ENCODE results near the gene ZNF286A. TPM values are rescaled to one million over a fixed set of nuclear protein-coding genes. Genes with fewer than 3 reads are reported as not detected.
A peak's percentile ranks its signal among the peaks of the same experiment; 100 is the strongest.
"Not testable (repeated sequence)": the region's sequence is repeated elsewhere in the genome, so short reads cannot be mapped to it uniquely, and the experiment has no call there.

The ZNF286A gene
- polyA plus RNA-seq (2013, experiment 1 of 2), result 11.0 TPM
- polyA plus RNA-seq (2013, experiment 2 of 2), result 12.0 TPM

DNA sequence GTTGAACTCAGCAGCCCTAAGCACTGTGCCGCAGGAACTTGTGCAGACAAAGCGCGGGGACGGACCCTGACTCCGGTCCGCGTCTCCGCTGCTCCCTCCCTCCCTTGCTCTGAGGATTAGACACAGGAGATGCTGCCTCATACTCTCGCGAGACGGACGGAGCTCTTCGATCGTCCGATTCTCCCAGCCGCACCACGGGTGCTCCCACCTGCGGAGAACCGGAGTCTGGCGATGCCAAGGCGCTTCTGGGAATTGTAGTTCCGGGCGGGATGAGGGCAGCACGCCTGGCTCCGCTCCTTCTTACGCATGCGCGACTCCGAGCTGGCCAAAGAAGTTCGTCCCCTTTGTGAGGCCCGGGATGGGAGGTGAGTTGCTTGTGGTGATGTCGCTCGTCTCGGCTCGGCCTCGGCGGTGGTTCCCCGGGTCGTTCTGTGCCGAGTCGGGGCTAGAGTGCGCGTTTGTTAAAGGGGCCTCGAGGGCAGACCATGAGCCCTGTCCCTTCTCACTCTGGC is at the start of gene ZNF286A:
Gene ZNF286A, plus strand, starts transcription at position 340 of the 512 bp plus-strand sequence. CDS start 578 bp downstream, outside the sequence.
- peak within 1 kb of the TSS; percentile 45 for H3K27ac ChIP-seq (ENCODE audit: low read length, poor library complexity, severe bottlenecking)
- peak within 1 kb of the TSS; percentile 84 for H3K9ac ChIP-seq (ENCODE audit: low read length)
- not testable (repeated sequence) for H2BK15ac ChIP-seq (ENCODE audit: low read depth, poor library complexity, severe bottlenecking); H3K4me1 ChIP-seq (ENCODE audit: control insufficient read depth, insufficient read depth, low read depth, low read length); H3K4ac ChIP-seq (ENCODE audit: low read depth in 1 of 2, low read length in 2 of 2); H4K8ac ChIP-seq (ENCODE audit: low read length); H3K4me2 ChIP-seq (ENCODE audit: low read length, poor library complexity, severe bottlenecking); H3K18ac ChIP-seq (ENCODE audit: low read depth in 1 of 2, low read length in 2 of 2); H2AK5ac ChIP-seq (ENCODE audit: low read length, severe bottlenecking); H3K14ac ChIP-seq (ENCODE audit: low read length in 2 of 2); H4K91ac ChIP-seq (ENCODE audit: low read length); H3K27me3 ChIP-seq (ENCODE audit: control insufficient read depth in 1 of 2, insufficient read depth in 1 of 2, low read length in 2 of 2); H2BK12ac ChIP-seq (ENCODE audit: low read length in 2 of 2); H2BK5ac ChIP-seq (ENCODE audit: low read depth, low read length, poor library complexity, severe bottlenecking); H3K9me3 ChIP-seq (ENCODE audit: control insufficient read depth, low read length); H2BK120ac ChIP-seq (ENCODE audit: low read depth, low read length); H3K79me1 ChIP-seq (replicated peaks; ENCODE audit: low read length, poor library complexity, severe bottlenecking); H3K23ac ChIP-seq (ENCODE audit: low read length in 2 of 2)
- WGBS, result under 1% methylated on average over 27 of the region's 44 CpGs
- H3K4me3 ChIP-seq (ENCODE audit: insufficient read depth in 1 of 2, low read depth in 1 of 2, low read length in 2 of 2), result peak within 1 kb of the TSS; percentile 64 to 78
- peak; percentile 99 for DNase-seq
- peaks cover 6 to 13% of the 10 kb centered on the region in 2 experiments for H3K36me3 ChIP-seq (ENCODE audit: control insufficient read depth in 1 of 2, insufficient read depth in 2 of 2, low read depth in 1 of 2, low read length in 2 of 2)
- peak within 1 kb of the TSS; percentile 14 for H2AFZ ChIP-seq (ENCODE audit: low read depth, low read length)

- WGBS, result 28% methylated on average over 6 of the region's 6 CpGs
- Histone ChIP-seq H3K4me2 (ENCODE audit: low read length, poor library complexity, severe bottlenecking) (peak overlapping the region; percentile 64), H4K8ac (ENCODE audit: low read length) (no peak overlapping the region)
These were observed 49.6 kb upstream of the ZNF286A start for GRCh38 chr17:15649861-15650421.

GRCh38 chr17:15650741-15651582 is 48.6 kb upstream of the ZNF286A start:
- Histone ChIP-seq H3K18ac (ENCODE audit: low read depth in 1 of 2, low read length in 2 of 2) (peak overlapping the region; percentile 60 to 80), H3K27ac (ENCODE audit: low read length, poor library complexity, severe bottlenecking) (peak overlapping the region; percentile 83), H3K9me3 (ENCODE audit: control insufficient read depth, low read length) (no peaks in the 10 kb centered on the region), H2AK5ac (ENCODE audit: low read length, severe bottlenecking) (peak overlapping the region; percentile 62), H3K79me1 (replicated peaks; ENCODE audit: low read length, poor library complexity, severe bottlenecking) (peaks cover 3% of the 10 kb centered on the region), H2BK5ac (ENCODE audit: low read depth, low read length, poor library complexity, severe bottlenecking) (peak overlapping the region; percentile 66), H4K8ac (ENCODE audit: low read length) (peak overlapping the region; percentile 92), H3K9ac (ENCODE audit: low read length) (peak overlapping the region; percentile 79), H3K27me3 (ENCODE audit: control insufficient read depth in 1 of 2, insufficient read depth in 1 of 2, low read length in 2 of 2) (no peaks in the 10 kb centered on the region), H3K4me3 (ENCODE audit: insufficient read depth in 1 of 2, low read depth in 1 of 2, low read length in 2 of 2) (peak overlapping the region; percentile 63 to 80), H3K36me3 (ENCODE audit: control insufficient read depth in 1 of 2, insufficient read depth in 2 of 2, low read depth in 1 of 2, low read length in 2 of 2) (no peaks in the 10 kb centered on the region), H2AFZ (ENCODE audit: low read depth, low read length) (no peak overlapping the region), H4K91ac (ENCODE audit: low read length) (peak overlapping the region; percentile 20), H3K4me2 (ENCODE audit: low read length, poor library complexity, severe bottlenecking) (peak overlapping the region; percentile 64), H3K14ac (ENCODE audit: low read length in 2 of 2) (peak overlapping the region in 1 of 2 experiments; percentile 56), H2BK12ac (ENCODE audit: low read length in 2 of 2) (peak overlapping the region; percentile 75 to 88), H2BK120ac (ENCODE audit: low read depth, low read length) (peak overlapping the region; percentile 66), H3K23ac (ENCODE audit: low read length in 2 of 2) (peak overlapping the region in 1 of 2 experiments; percentile 27), H3K4me1 (ENCODE audit: control insufficient read depth, insufficient read depth, low read depth, low read length) (peaks cover 10% of the 10 kb centered on the region), H2BK15ac (ENCODE audit: low read depth, poor library complexity, severe bottlenecking) (peak overlapping the region; percentile 78), H3K4ac (ENCODE audit: low read depth in 1 of 2, low read length in 2 of 2) (peak overlapping the region; percentile 50 to 89)
- DNase-seq, result peak; percentile 21
- WGBS, result 47% methylated on average over 13 of the region's 14 CpGs

More at GRCh38 chr17:15649861-15650421, 49.6 kb upstream of the ZNF286A start:
- H3K9ac ChIP-seq (ENCODE audit: low read length), result peak overlapping the region; percentile 79
- H2BK15ac ChIP-seq (ENCODE audit: low read depth, poor library complexity, severe bottlenecking), result no peak overlapping the region
- H3K18ac ChIP-seq (ENCODE audit: low read depth in 1 of 2, low read length in 2 of 2), result no peak overlapping the region
- no peak overlapping the region for H2AFZ ChIP-seq (ENCODE audit: low read depth, low read length)
- H3K4me1 ChIP-seq (ENCODE audit: control insufficient read depth, insufficient read depth, low read depth, low read length), result peaks cover 8% of the 10 kb centered on the region
- peak overlapping the region; percentile 2 for H3K27ac ChIP-seq (ENCODE audit: low read length, poor library complexity, severe bottlenecking)
- H2BK12ac ChIP-seq (ENCODE audit: low read length in 2 of 2), result no peak overlapping the region
- no peaks in the 10 kb centered on the region for H3K27me3 ChIP-seq (ENCODE audit: control insufficient read depth in 1 of 2, insufficient read depth in 1 of 2, low read length in 2 of 2)
- H3K79me1 ChIP-seq (replicated peaks; ENCODE audit: low read length, poor library complexity, severe bottlenecking), result peaks cover 3% of the 10 kb centered on the region
- peak; percentile 78 for DNase-seq
- H2BK5ac ChIP-seq (ENCODE audit: low read depth, low read length, poor library complexity, severe bottlenecking), result no peak overlapping the region
- no peak overlapping the region for H2AK5ac ChIP-seq (ENCODE audit: low read length, severe bottlenecking)
- peak overlapping the region in 1 of 2 experiments; percentile 38 for H3K4ac ChIP-seq (ENCODE audit: low read depth in 1 of 2, low read length in 2 of 2)
- H3K4me3 ChIP-seq (ENCODE audit: insufficient read depth in 1 of 2, low read depth in 1 of 2, low read length in 2 of 2), result peak overlapping the region; percentile 29 to 80
- H2BK120ac ChIP-seq (ENCODE audit: low read depth, low read length), result no peak overlapping the region
- H4K91ac ChIP-seq (ENCODE audit: low read length), result no peak overlapping the region
- no peaks in the 10 kb centered on the region for H3K9me3 ChIP-seq (ENCODE audit: control insufficient read depth, low read length)
- no peaks in the 10 kb centered on the region for H3K36me3 ChIP-seq (ENCODE audit: control insufficient read depth in 1 of 2, insufficient read depth in 2 of 2, low read depth in 1 of 2, low read length in 2 of 2)
- no peak overlapping the region for H3K14ac ChIP-seq (ENCODE audit: low read length in 2 of 2)
- H3K23ac ChIP-seq (ENCODE audit: low read length in 2 of 2), result peak overlapping the region in 1 of 2 experiments; percentile 63

Measured in mesenchymal stem cell (in vitro differentiated cells and primary cell).